ENCODE results near the gene KIF26B. TPM values are rescaled to one million over a fixed set of nuclear protein-coding genes. Genes with fewer than 3 reads are reported as not detected.

Gene KIF26B
- polyA plus RNA-seq, 1 donor (not counting 4 experiments of a cell fraction or from before 2014, with no cell fraction given), result 0.58 TPM

GRCh38 chr1:245205864-245206263, 51.1 kb downstream of the KIF26B start:
- no peaks in the 10 kb centered on the region for H3K9me1 ChIP-seq (ENCODE audit: control insufficient read depth, extremely low read depth, insufficient read depth, low read length)
- dilution Hi-C loops (cut with MboI; ENCODE audit: extremely low pct_ligation_motif_present, low sequenced_read_pairs), result no loop called here
- peaks cover 0 to 2% of the 10 kb centered on the region in 2 experiments for H3K36me3 ChIP-seq (ENCODE audit: control insufficient read depth in 2 of 2, extremely low read depth in 1 of 2, insufficient read depth in 2 of 2, low read length in 2 of 2)
- H3K4me2 ChIP-seq (ENCODE audit: control insufficient read depth, extremely low read depth, insufficient read depth, low read depth, low read length), result no peak overlapping the region
- no peaks in the 10 kb centered on the region for H3K4me1 ChIP-seq (ENCODE audit: control insufficient read depth, extremely low read depth, insufficient read depth, low read length)
- H4K20me1 ChIP-seq (ENCODE audit: control insufficient read depth, extremely low read depth, insufficient read depth, low read length), result no peaks in the 10 kb centered on the region
- H3K9me3 ChIP-seq (ENCODE audit: control insufficient read depth, low read depth, low read length), result peaks cover 17% of the 10 kb centered on the region
- no peaks in the 10 kb centered on the region for H3K79me2 ChIP-seq (ENCODE audit: control insufficient read depth, insufficient read depth, low read length)
- no peak for DNase-seq (ENCODE audit: low read depth, low spot score)
- no peak overlapping the region for H3K9ac ChIP-seq (ENCODE audit: control insufficient read depth, extremely low read depth, insufficient read depth, low read length)
- TF ChIP-seq CTCF (optimal IDR thresholded peaks at IDR 0.05 in 1 of 3, IDR thresholded peaks at IDR 0.05 in 1 of 3, conservative IDR thresholded peaks at IDR 0.05 in 1 of 3; ENCODE audit: extremely low read depth in 1 of 3, insufficient read depth in 2 of 3, low read length in 3 of 3) (no peak), EZH2 (IDR thresholded peaks at IDR 0.05; ENCODE audit: low read length) (no peak)
- no peak overlapping the region for H2AFZ ChIP-seq (ENCODE audit: control insufficient read depth, low read length)
- no peak overlapping the region for H3K27ac ChIP-seq (ENCODE audit: control insufficient read depth, insufficient read depth, low read length)
- no peak for FAIRE-seq
- H3K27me3 ChIP-seq (ENCODE audit: control insufficient read depth, extremely low read depth, insufficient read depth, low read length), result no peaks in the 10 kb centered on the region
- no peak overlapping the region for H3K4me3 ChIP-seq (ENCODE audit: control insufficient read depth in 2 of 3, extremely low read depth in 1 of 3, insufficient read depth in 2 of 3, low read depth in 1 of 3, low read length in 3 of 3)

GRCh38 chr1:245207056-245207638, 52.4 kb downstream of the KIF26B start:
- Histone ChIP-seq H3K4me1 (ENCODE audit: control insufficient read depth, extremely low read depth, insufficient read depth, low read length) (no peaks in the 10 kb centered on the region), H3K79me2 (ENCODE audit: control insufficient read depth, insufficient read depth, low read length) (no peaks in the 10 kb centered on the region), H3K36me3 (ENCODE audit: control insufficient read depth in 2 of 2, extremely low read depth in 1 of 2, insufficient read depth in 2 of 2, low read length in 2 of 2) (peaks cover 0 to under 1% of the 10 kb centered on the region in 2 experiments), H3K27me3 (ENCODE audit: control insufficient read depth, extremely low read depth, insufficient read depth, low read length) (no peaks in the 10 kb centered on the region), H3K9me1 (ENCODE audit: control insufficient read depth, extremely low read depth, insufficient read depth, low read length) (no peaks in the 10 kb centered on the region), H3K4me3 (ENCODE audit: control insufficient read depth in 2 of 3, extremely low read depth in 1 of 3, insufficient read depth in 2 of 3, low read depth in 1 of 3, low read length in 3 of 3) (no peak overlapping the region), H3K27ac (ENCODE audit: control insufficient read depth, insufficient read depth, low read length) (no peak overlapping the region), H2AFZ (ENCODE audit: control insufficient read depth, low read length) (no peak overlapping the region), H3K9me3 (ENCODE audit: control insufficient read depth, low read depth, low read length) (peaks cover 17% of the 10 kb centered on the region), H4K20me1 (ENCODE audit: control insufficient read depth, extremely low read depth, insufficient read depth, low read length) (no peaks in the 10 kb centered on the region), H3K4me2 (ENCODE audit: control insufficient read depth, extremely low read depth, insufficient read depth, low read depth, low read length) (no peak overlapping the region), H3K9ac (ENCODE audit: control insufficient read depth, extremely low read depth, insufficient read depth, low read length) (no peak overlapping the region)
- TF ChIP-seq CTCF (optimal IDR thresholded peaks at IDR 0.05 in 1 of 3, IDR thresholded peaks at IDR 0.05 in 1 of 3, conservative IDR thresholded peaks at IDR 0.05 in 1 of 3; ENCODE audit: extremely low read depth in 1 of 3, insufficient read depth in 2 of 3, low read length in 3 of 3), result no peak
- no peak for TF ChIP-seq EZH2 (IDR thresholded peaks at IDR 0.05; ENCODE audit: low read length)
- FAIRE-seq (no peak), DNase-seq (ENCODE audit: low read depth, low spot score) (no peak)
- dilution Hi-C loops (cut with MboI; ENCODE audit: extremely low pct_ligation_motif_present, low sequenced_read_pairs), result no loop called here
